ENCODE results near the gene ETS1.

DNA sequence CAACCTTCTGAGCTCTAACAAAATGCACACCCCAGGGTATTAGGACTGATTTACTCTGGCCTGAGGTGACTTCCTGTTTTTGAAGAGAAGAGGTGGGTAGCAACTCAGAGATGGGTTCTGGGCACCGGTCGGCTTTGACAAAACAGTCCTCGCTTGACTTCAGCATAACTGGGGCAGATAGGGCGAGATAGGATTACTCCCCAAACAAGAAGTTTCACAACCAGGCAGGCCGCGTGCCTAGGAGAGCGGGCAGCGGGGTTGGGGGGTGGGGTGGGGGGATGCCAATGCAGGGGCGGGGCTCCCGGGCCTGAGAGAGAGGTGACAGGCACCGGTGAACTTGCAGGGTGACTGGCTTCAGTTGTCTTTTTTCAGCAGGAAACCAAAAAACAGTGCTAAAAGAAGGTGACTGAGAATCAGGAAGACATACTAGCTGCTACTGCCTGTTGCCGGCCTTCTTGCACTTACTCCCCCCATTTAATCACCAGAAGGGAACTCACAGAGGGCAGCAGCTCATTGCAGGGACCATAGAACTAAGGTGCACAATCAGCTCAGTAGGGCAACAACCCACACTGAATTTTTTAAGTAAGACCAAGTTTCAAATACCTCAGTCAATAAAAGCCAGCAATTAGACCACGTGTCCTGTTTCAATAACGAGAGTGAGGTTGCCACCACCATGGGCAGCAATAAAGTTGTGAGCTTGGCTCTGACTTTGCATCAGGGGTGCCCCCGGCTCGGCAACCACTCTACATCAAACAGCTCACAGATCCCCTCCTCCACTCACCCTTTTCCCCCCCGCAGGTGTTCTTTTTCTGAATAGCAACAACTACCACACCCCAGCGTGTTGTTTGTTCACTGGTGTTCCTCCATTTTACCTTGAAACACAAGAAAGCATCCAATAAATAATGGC, 37.2 kb upstream of the ETS1 start:
- TF ChIP-seq, protein P1, sequence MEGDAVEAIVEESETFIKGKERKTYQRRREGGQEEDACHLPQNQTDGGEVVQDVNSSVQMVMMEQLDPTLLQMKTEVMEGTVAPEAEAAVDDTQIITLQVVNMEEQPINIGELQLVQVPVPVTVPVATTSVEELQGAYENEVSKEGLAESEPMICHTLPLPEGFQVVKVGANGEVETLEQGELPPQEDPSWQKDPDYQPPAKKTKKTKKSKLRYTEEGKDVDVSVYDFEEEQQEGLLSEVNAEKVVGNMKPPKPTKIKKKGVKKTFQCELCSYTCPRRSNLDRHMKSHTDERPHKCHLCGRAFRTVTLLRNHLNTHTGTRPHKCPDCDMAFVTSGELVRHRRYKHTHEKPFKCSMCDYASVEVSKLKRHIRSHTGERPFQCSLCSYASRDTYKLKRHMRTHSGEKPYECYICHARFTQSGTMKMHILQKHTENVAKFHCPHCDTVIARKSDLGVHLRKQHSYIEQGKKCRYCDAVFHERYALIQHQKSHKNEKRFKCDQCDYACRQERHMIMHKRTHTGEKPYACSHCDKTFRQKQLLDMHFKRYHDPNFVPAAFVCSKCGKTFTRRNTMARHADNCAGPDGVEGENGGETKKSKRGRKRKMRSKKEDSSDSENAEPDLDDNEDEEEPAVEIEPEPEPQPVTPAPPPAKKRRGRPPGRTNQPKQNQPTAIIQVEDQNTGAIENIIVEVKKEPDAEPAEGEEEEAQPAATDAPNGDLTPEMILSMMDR (conservative IDR thresholded peaks at IDR 0.05; ENCODE audit: low read depth, low read length) = no peak
- no peak for TF ChIP-seq EZH2 (IDR thresholded peaks at IDR 0.05; ENCODE audit: borderline replicate concordance, low read depth, low read length, poor library complexity, severe bottlenecking)

Measured in A673 (cell line).